Kidney (tissue), 14 donors: ENCODE data around the gene SLC25A53. TPM values are rescaled to one million over a fixed set of nuclear protein-coding genes. Genes with fewer than 3 reads are reported as not detected.

Experiments
- DNase-seq, 5 donors: peaks; one replicate each; pipeline ENCODE4 v3.0.0-alpha.2; 2013 to 2020
- FAIRE-seq: peaks from 2 replicates; lab custom pipeline; 2012; peaks lifted over from hg19 to GRCh38; lab: Jason Lieb, UNC
- H3K27ac ChIP-seq, 2 donors: one replicate each; pipeline ENCODE4 v1.7.0; 2013; ENCODE audit warnings: low read depth in 2 of 2, low read length in 2 of 2, inconsistent platforms in 1 of 2
- H3K27me3 ChIP-seq: one replicate; pipeline ENCODE4 v1.7.1; 2013; ENCODE audit warnings: low read length, inconsistent platforms; ENCODE audit not compliant: control insufficient read depth, insufficient read depth
- H3K36me3 ChIP-seq, 3 donors: one replicate each; pipeline versions ENCODE4 v1.7.0 to v1.7.1; 2013; ENCODE audit warnings: low read length in 3 of 3, control low read depth in 1 of 3, inconsistent platforms in 1 of 3; ENCODE audit not compliant: insufficient read depth in 3 of 3, control insufficient read depth in 2 of 3
- H3K4me1 ChIP-seq, 3 donors: one replicate each; pipeline versions ENCODE4 v1.7.0 to v1.7.1; 2013; ENCODE audit warnings: low read length in 3 of 3, inconsistent platforms in 1 of 3, low read depth in 1 of 3; ENCODE audit not compliant: control insufficient read depth in 2 of 3, insufficient read depth in 2 of 3
- H3K4me3 ChIP-seq, 3 donors: one replicate each; pipeline versions ENCODE4 v1.7.0 to v1.8.1; 2013; ENCODE audit warnings: low read length in 3 of 3, control low read depth in 1 of 3, inconsistent platforms in 1 of 3
- H3K9ac ChIP-seq, 3 donors: one replicate each; pipeline versions ENCODE4 v1.7.0 to v1.7.1; 2013; ENCODE audit warnings: low read length in 3 of 3, control low read depth in 1 of 3, inconsistent platforms in 1 of 3
- H3K9me3 ChIP-seq, 3 donors: one replicate each; pipeline versions ENCODE4 v1.7.0 to v1.7.1; 2013; ENCODE audit warnings: low read length in 3 of 3, control low read depth in 1 of 3, inconsistent platforms in 1 of 3; ENCODE audit not compliant: control insufficient read depth in 2 of 3, insufficient read depth in 1 of 3
- intact Hi-C: fragments of 100-400 bp; cut with DNase I; formaldehyde crosslinking; loops from one replicate; pipeline ENCODE4 v1.11.1; 2022
- polyA plus RNA-seq: library from polyadenylated mRNA; stranded (reverse); fragments of 350-450 nt; fragmentation: Illumina TruSeq; extraction: RNeasy Lipid Tissue Mini Kit (QIAGEN cat#74804); gene quantifications from one replicate; pipeline ENCODE4 v1.2.3, GENCODE V29; 2014; ENCODE audit warnings: low read depth, low replicate concordance; ENCODE audit not compliant: insufficient read depth
- total RNA-seq: library from RNA; stranded (reverse); fragmentation: NEBNext Ultra II Directional; extraction: Animal tissue kit (Norgen Biotek cat#: 25700); gene quantifications from one replicate; pipeline ENCODE4 v1.2.1, GENCODE V29; 2021
- TF ChIP-seq, protein P1 (sequence below): IDR thresholded peaks from 3 replicates; pipeline ENCODE4 v1.5.1; 2012; ENCODE audit warnings: mild to moderate bottlenecking, moderate library complexity, borderline replicate concordance; ENCODE audit not compliant: insufficient read depth; ENCODE audit errors: extremely low read depth
- donor health status: control.
- donor health status: control.
- donor health status: control.
- donor health status: control.
- donor health status: control.
- donor health status: DM: yes; HTN: yes; CAD: no.
- donor health status: Normal renal cell carcinoma (clear cell type).

The SLC25A53 gene
- total and polyA plus RNA-seq, 2 donors from 2014 or later, result 5.0 to 12.1 TPM

DNA sequence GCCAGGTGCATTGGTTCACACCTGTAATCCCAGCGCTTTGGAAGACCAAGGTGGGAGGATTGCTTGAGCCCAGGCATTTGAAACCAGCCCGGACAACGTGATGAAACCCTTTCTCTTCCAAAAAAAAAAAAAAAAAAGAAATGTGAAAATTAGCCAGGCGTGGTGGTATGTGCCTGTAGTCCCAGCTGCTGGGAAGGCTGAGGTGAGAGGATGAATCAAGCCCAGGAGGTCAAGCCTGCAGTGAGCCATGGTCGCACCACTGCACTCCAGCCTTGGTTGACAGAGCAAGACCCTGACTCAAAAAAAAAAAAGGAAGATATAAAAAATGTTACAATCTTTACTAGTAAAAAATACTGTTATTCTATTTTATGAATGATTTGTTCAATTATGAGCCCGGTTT is 15.3 kb upstream of the SLC25A53 start:
- H3K27ac ChIP-seq, result no peak overlapping the region
- peaks cover 0 to 1% (median 0%) of the 10 kb centered on the region in 3 donors for H3K36me3 ChIP-seq
- H3K9me3 ChIP-seq, result no peaks in the 10 kb centered on the region
- H3K4me3 ChIP-seq, result no peak overlapping the region
- no peak overlapping the region for H3K9ac ChIP-seq
- peaks cover 0 to 2% (median 0%) of the 10 kb centered on the region in 3 donors for H3K4me1 ChIP-seq
- FAIRE-seq, result no peak
- TF ChIP-seq, protein P1, sequence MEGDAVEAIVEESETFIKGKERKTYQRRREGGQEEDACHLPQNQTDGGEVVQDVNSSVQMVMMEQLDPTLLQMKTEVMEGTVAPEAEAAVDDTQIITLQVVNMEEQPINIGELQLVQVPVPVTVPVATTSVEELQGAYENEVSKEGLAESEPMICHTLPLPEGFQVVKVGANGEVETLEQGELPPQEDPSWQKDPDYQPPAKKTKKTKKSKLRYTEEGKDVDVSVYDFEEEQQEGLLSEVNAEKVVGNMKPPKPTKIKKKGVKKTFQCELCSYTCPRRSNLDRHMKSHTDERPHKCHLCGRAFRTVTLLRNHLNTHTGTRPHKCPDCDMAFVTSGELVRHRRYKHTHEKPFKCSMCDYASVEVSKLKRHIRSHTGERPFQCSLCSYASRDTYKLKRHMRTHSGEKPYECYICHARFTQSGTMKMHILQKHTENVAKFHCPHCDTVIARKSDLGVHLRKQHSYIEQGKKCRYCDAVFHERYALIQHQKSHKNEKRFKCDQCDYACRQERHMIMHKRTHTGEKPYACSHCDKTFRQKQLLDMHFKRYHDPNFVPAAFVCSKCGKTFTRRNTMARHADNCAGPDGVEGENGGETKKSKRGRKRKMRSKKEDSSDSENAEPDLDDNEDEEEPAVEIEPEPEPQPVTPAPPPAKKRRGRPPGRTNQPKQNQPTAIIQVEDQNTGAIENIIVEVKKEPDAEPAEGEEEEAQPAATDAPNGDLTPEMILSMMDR, result no peak
- H3K27me3 ChIP-seq, result no peaks in the 10 kb centered on the region
- intact Hi-C loops, result no loop called here
- peak in 3 of 5 donors; percentile 13 to 36 (median 31) for DNase-seq

DNA sequence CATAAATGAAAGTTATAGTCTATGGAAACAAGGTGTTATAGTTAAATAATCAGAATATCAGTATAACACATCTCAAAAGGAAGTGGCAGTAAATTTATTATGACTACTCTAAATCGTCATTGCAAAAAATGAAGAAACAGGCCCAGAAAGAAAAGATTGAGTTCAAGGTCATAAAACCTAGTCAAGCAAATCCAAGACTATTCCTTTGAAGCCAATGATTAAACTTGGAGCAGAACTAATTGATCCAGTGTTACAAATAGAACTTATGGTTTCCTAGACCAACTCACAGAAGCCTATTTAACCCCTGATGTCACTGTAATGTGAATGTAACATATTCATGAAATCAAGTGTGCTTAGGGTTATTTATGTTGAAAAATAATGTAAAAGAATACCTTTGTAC is 11.3 kb upstream of the SLC25A53 start:
- H3K27me3 ChIP-seq, result no peaks in the 10 kb centered on the region
- H3K4me3 ChIP-seq, result peak overlapping the region in 2 of 3 donors; percentile 62 to 75
- H3K36me3 ChIP-seq, result no peaks in the 10 kb centered on the region
- DNase-seq (no peak), FAIRE-seq (peak; percentile 71)
- H3K9ac ChIP-seq, result peak overlapping the region in 1 of 3 donors; percentile 75
- H3K9me3 ChIP-seq, result no peaks in the 10 kb centered on the region
- TF ChIP-seq, protein P1, result no peak
- intact Hi-C loops, result no loop called here
- peaks cover 0 to 2% (median 0%) of the 10 kb centered on the region in 3 donors for H3K4me1 ChIP-seq
- H3K27ac ChIP-seq, result peak overlapping the region in 1 of 2 donors; percentile 47

GRCh38 chrX:104166735-104167436 is 10.1 kb upstream of the SLC25A53 start:
- Histone ChIP-seq H3K9ac (peak overlapping the region; percentile 11 to 75 (median 55)), H3K4me1 (no peaks in the 10 kb centered on the region), H3K4me3 (peak overlapping the region; percentile 62 to 75 (median 63)), H3K27me3 (no peaks in the 10 kb centered on the region), H3K9me3 (no peaks in the 10 kb centered on the region), H3K36me3 (no peaks in the 10 kb centered on the region), H3K27ac (peak overlapping the region; percentile 78 to 83)
- intact Hi-C loops, result no loop called here
- DNase-seq (peak in 1 of 5 donors; percentile 31), FAIRE-seq (no peak)
- TF ChIP-seq, protein P1, result no peak
